Liver (tissue), 9 donors: ENCODE data around the gene AK5. TPM values are rescaled to one million over a fixed set of nuclear protein-coding genes. Genes with fewer than 3 reads are reported as not detected.

Experiments used
- DNase-seq: peaks from one replicate; pipeline ENCODE4 v3.0.0-alpha.2; 2017; ENCODE audit warnings: low spot score
- H3K27ac ChIP-seq, 2 donors: one replicate each; pipeline ENCODE4 v1.7.0; 2013; ENCODE audit warnings: inconsistent platforms in 2 of 2, low read length in 2 of 2, control low read depth in 1 of 2, low read depth in 1 of 2, mild to moderate bottlenecking in 1 of 2
- H3K27me3 ChIP-seq, 4 donors: one replicate each; pipeline versions ENCODE4 v1.6.1 to v1.7.0; 2013; ENCODE audit warnings: low read length in 3 of 4, inconsistent platforms in 1 of 4, mild to moderate bottlenecking in 1 of 4, moderate library complexity in 1 of 4; ENCODE audit not compliant: control insufficient read depth in 4 of 4, insufficient read depth in 4 of 4
- H3K36me3 ChIP-seq, 4 donors: one replicate each; pipeline versions ENCODE4 v1.6.1 to v1.7.0; 2013; ENCODE audit warnings: low read length in 3 of 4, mild to moderate bottlenecking in 3 of 4, low read depth in 1 of 4, moderate library complexity in 1 of 4; ENCODE audit not compliant: control insufficient read depth in 4 of 4, insufficient read depth in 3 of 4
- H3K4me1 ChIP-seq, 4 donors: one replicate each; pipeline versions ENCODE4 v1.6.1 to v1.7.0; 2013; ENCODE audit warnings: low read length in 3 of 4, mild to moderate bottlenecking in 3 of 4, moderate library complexity in 1 of 4; ENCODE audit not compliant: control insufficient read depth in 4 of 4, insufficient read depth in 4 of 4
- H3K4me3 ChIP-seq, 3 donors: one replicate each; pipeline versions ENCODE4 v1.6.1 to v1.7.0; 2013; ENCODE audit warnings: low read length in 3 of 3, control low read depth in 1 of 3, low read depth in 1 of 3, mild to moderate bottlenecking in 1 of 3
- H3K9ac ChIP-seq, 2 donors: one replicate each; pipeline ENCODE4 v1.7.0; 2013; ENCODE audit warnings: low read length in 2 of 2, mild to moderate bottlenecking in 2 of 2, moderate library complexity in 2 of 2, control low read depth in 1 of 2, low read depth in 1 of 2
- H3K9me3 ChIP-seq, 4 donors: one replicate each; pipeline versions ENCODE4 v1.6.1 to v1.7.0; 2013; ENCODE audit warnings: low read length in 3 of 4; ENCODE audit not compliant: control insufficient read depth in 4 of 4
- EGR1 ChIP-seq, 2 donors: IDR thresholded peaks; 2 replicates each; pipeline ENCODE4 v1.6.1; 2016 to 2018; ENCODE audit warnings: antibody characterized with exemption in 2 of 2, low read depth in 2 of 2
- FOXA1 ChIP-seq: IDR thresholded peaks from 2 replicates; pipeline ENCODE4 v1.6.1; 2016; ENCODE audit warnings: antibody characterized with exemption
- FOXA2 ChIP-seq: IDR thresholded peaks from 2 replicates; pipeline ENCODE4 v1.6.1; 2016; ENCODE audit warnings: antibody characterized with exemption
- GABPA ChIP-seq, 2 donors: IDR thresholded peaks in 1 of 2; conservative IDR thresholded peaks in 1 of 2; 2 replicates each; pipeline ENCODE4 v1.6.1; 2016; ENCODE audit warnings: antibody characterized with exemption in 2 of 2, mild to moderate bottlenecking in 1 of 2, moderate library complexity in 1 of 2
- HNF4A ChIP-seq, 2 donors: conservative IDR thresholded peaks; 2 replicates each; pipeline ENCODE4 v1.6.1; 2016; ENCODE audit warnings: antibody characterized with exemption in 2 of 2, mild to moderate bottlenecking in 2 of 2
- HNF4G ChIP-seq: IDR thresholded peaks from 2 replicates; pipeline ENCODE4 v1.6.1; 2016; ENCODE audit warnings: antibody characterized with exemption
- JUND ChIP-seq, 2 donors: IDR thresholded peaks; 2 replicates each; pipeline ENCODE4 v1.6.1; 2016; ENCODE audit warnings: antibody characterized with exemption in 2 of 2
- NR2F2 ChIP-seq: IDR thresholded peaks from 2 replicates; pipeline ENCODE4 v1.6.1; 2016; ENCODE audit warnings: antibody characterized with exemption
- RAD21 ChIP-seq, 2 donors: IDR thresholded peaks; 2 replicates each; pipeline ENCODE4 v1.6.1; 2016; ENCODE audit warnings: antibody characterized with exemption in 2 of 2, mild to moderate bottlenecking in 2 of 2
- RXRA ChIP-seq, 2 donors: IDR thresholded peaks; 2 replicates each; pipeline ENCODE4 v1.6.1; 2017 to 2018; ENCODE audit warnings: antibody characterized with exemption in 2 of 2, mild to moderate bottlenecking in 1 of 2
- SP1 ChIP-seq: IDR thresholded peaks from 2 replicates; pipeline ENCODE4 v1.6.1; 2018; ENCODE audit warnings: antibody characterized with exemption, mild to moderate bottlenecking
- TAF1 ChIP-seq: conservative IDR thresholded peaks from 2 replicates; pipeline ENCODE4 v1.6.1; 2016; ENCODE audit warnings: antibody characterized with exemption, mild to moderate bottlenecking
- YY1 ChIP-seq: IDR thresholded peaks from 2 replicates; pipeline ENCODE4 v1.6.1; 2016; ENCODE audit warnings: antibody characterized with exemption, mild to moderate bottlenecking
- WGBS: extraction: QIAGEN DNeasy Blood & Tissue Kit; methylation state at CpG from one replicate; pipeline ENCODE4 v1.1.7; 2013; 5-methylcytosine and 5-hydroxymethylcytosine counted together
- polyA plus RNA-seq, 2 donors: library from polyadenylated mRNA; stranded (reverse) in 1 of 2; unstranded in 1 of 2; fragments of 200-250 nt in 1 of 2; fragments of >200 nt in 1 of 2; fragmentation: Nextera tagmentation in 1 of 2; extraction: Ambion mirVana in 1 of 2; gene quantifications; one replicate each; pipeline versions ENCODE4 v1.2.1 to v1.2.3, GENCODE V29; 2013 to 2015
- total RNA-seq, 2 donors: library from RNA; depleted of rRNA; stranded (reverse); fragments of >200 nt; gene quantifications; one replicate each; pipeline ENCODE4 v1.2.3, GENCODE V29; 2014
- TF ChIP-seq, protein P1 (sequence below): IDR thresholded peaks from 2 replicates; pipeline ENCODE4 v1.6.1; 2016; ENCODE audit warnings: antibody characterized with exemption
- TF ChIP-seq, protein P2 (sequence below): IDR thresholded peaks from 2 replicates; pipeline ENCODE4 v1.6.1; 2016; ENCODE audit warnings: antibody characterized with exemption
- TF ChIP-seq, protein P3 (sequence below): IDR thresholded peaks from 2 replicates; pipeline ENCODE4 v1.6.1; 2016; ENCODE audit warnings: antibody characterized with exemption
- donor health status: healthy.
- donor health status: healthy.
- donor health status: healthy.
- donor health status: healthy.
- donor health status: healthy.

The AK5 gene
- total and polyA plus RNA-seq, 4 donors: 0.12 to 0.33 (median 0.23) TPM

DNA sequence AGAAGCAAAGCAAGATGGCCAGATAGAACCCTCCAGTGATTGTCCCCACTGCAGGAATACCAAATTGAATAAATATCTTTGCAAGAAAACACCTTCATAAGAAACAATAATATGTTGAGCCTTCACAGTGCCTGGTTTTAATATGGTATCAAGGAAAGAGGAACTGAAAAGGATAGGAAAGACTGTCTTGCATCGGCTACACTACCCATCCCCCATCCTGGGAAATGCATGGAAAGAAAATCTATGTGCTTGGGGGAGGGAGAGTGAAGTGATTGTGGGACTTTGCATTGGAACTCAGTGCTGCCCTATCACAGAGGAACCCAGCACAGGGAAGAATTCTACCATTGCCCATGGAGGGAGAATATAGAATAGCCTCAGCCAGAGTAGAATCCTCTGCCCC, 28.6 kb upstream of the AK5 start:
- whole genome bisulfite sequencing: 76% methylated on average over 1 of the region's 1 CpG
- H3K9me3 ChIP-seq: peaks cover 0 to 12% (median 6%) of the 10 kb centered on the region in 4 donors
- TF ChIP-seq FOXA1: no peak
- no peak for TF ChIP-seq NR2F2
- TF ChIP-seq HNF4A (conservative IDR thresholded peaks at IDR 0.05): no peak
- H3K36me3 ChIP-seq: no peaks in the 10 kb centered on the region
- no peak overlapping the region for H3K4me3 ChIP-seq
- no peak overlapping the region for H3K27ac ChIP-seq
- no peaks in the 10 kb centered on the region for H3K27me3 ChIP-seq
- no peak overlapping the region for H3K9ac ChIP-seq
- H3K4me1 ChIP-seq: no peaks in the 10 kb centered on the region
- no peak for DNase-seq

DNA sequence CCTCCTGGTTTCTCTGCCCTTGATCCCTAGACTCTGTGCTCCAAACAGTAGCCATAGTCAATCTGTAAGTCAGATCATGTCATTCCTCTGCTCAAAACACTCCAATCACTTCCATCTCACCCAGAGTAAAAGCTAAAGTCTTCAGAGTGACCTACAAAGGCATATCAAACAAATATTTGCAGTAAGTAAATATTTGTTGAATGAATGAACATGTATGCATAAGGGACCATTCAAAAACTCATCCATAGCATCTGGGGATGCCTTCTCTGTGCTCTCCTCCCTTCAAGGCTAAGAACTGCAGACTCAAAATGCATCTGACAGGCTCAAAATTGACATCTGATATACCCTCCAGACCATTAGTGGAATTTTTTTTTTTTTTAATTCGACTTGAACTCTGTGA, 18.1 kb upstream of the AK5 start:
- WGBS: 41% methylated on average over 1 of the region's 1 CpG

DNA sequence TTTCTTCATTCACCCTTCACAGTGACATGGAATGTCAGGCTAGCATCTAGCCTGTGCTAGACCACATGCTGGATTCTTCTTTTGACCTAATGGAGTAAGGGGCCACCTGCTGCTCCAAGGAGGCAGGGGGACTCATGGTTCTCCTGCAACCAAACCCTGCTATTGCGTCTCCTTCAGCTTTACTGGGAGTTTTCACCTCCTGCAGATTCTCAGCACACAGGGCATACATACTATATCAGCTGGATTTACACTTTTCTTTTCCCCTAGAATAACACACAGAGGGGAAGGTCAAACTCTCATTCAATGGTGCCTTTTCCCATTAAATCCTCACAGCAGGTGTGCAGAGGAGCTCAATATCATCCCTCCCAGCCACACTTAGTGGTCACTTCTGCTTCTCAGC, 16.6 kb upstream of the AK5 start:
- H3K9me3 ChIP-seq: no peaks in the 10 kb centered on the region
- H3K27me3 ChIP-seq: no peaks in the 10 kb centered on the region
- no peak for DNase-seq
- no peak overlapping the region for H3K4me3 ChIP-seq
- H3K4me1 ChIP-seq: no peaks in the 10 kb centered on the region
- WGBS: 54% methylated on average over 1 of the region's 1 CpG
- no peak overlapping the region for H3K9ac ChIP-seq
- H3K27ac ChIP-seq: no peak overlapping the region
- H3K36me3 ChIP-seq: no peaks in the 10 kb centered on the region
- no peak for TF ChIP-seq EGR1 (IDR thresholded peaks at IDR 0.05; ENCODE audit: low read depth in 2 of 2)
- no peak for TF ChIP-seq SP1

More for the DNA sequence above, 18.1 kb upstream of the AK5 start:
- no peaks in the 10 kb centered on the region for H3K9me3 ChIP-seq
- H3K9ac ChIP-seq: no peak overlapping the region
- H3K36me3 ChIP-seq: no peaks in the 10 kb centered on the region
- H3K27ac ChIP-seq: no peak overlapping the region
- H3K27me3 ChIP-seq: no peaks in the 10 kb centered on the region
- no peak for DNase-seq
- no peak overlapping the region for H3K4me3 ChIP-seq
- TF ChIP-seq GABPA (IDR thresholded peaks at IDR 0.05 in 1 of 2, conservative IDR thresholded peaks at IDR 0.05 in 1 of 2): no peak
- TF ChIP-seq HNF4G: no peak
- TF ChIP-seq JUND (IDR thresholded peaks at IDR 0.05): no peak
- no peak for TF ChIP-seq FOXA1
- no peak for TF ChIP-seq RAD21 (IDR thresholded peaks at IDR 0.05)
- no peak for TF ChIP-seq FOXA2
- no peak for TF ChIP-seq RXRA (IDR thresholded peaks at IDR 0.05)
- TF ChIP-seq, protein P1, sequence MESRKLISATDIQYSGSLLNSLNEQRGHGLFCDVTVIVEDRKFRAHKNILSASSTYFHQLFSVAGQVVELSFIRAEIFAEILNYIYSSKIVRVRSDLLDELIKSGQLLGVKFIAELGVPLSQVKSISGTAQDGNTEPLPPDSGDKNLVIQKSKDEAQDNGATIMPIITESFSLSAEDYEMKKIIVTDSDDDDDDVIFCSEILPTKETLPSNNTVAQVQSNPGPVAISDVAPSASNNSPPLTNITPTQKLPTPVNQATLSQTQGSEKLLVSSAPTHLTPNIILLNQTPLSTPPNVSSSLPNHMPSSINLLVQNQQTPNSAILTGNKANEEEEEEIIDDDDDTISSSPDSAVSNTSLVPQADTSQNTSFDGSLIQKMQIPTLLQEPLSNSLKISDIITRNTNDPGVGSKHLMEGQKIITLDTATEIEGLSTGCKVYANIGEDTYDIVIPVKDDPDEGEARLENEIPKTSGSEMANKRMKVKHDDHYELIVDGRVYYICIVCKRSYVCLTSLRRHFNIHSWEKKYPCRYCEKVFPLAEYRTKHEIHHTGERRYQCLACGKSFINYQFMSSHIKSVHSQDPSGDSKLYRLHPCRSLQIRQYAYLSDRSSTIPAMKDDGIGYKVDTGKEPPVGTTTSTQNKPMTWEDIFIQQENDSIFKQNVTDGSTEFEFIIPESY: no peak
- no peak for TF ChIP-seq EGR1 (IDR thresholded peaks at IDR 0.05; ENCODE audit: low read depth in 2 of 2)
- no peak for TF ChIP-seq TAF1
- TF ChIP-seq, protein P2, sequence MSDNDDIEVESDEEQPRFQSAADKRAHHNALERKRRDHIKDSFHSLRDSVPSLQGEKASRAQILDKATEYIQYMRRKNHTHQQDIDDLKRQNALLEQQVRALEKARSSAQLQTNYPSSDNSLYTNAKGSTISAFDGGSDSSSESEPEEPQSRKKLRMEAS: no peak
- TF ChIP-seq HNF4A (conservative IDR thresholded peaks at IDR 0.05): no peak
- TF ChIP-seq NR2F2: no peak
- TF ChIP-seq, protein P3, sequence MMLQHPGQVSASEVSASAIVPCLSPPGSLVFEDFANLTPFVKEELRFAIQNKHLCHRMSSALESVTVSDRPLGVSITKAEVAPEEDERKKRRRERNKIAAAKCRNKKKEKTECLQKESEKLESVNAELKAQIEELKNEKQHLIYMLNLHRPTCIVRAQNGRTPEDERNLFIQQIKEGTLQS: no peak
- TF ChIP-seq YY1: no peak
- no peaks in the 10 kb centered on the region for H3K4me1 ChIP-seq
